Erythroblast (primary cell): ENCODE measurements around the gene IFT81.

ENCODE experiments used
- GATA1 ChIP-seq: IDR thresholded peaks from 2 replicates; pipeline ENCODE4 v1.6.1; 2011; ENCODE audit warnings: low read depth, mild to moderate bottlenecking, control low read depth, low read length, moderate library complexity
- POLR2A ChIP-seq: IDR thresholded peaks from 2 replicates; pipeline ENCODE4 v1.6.1; 2011; ENCODE audit warnings: mild to moderate bottlenecking, low read length

DNA sequence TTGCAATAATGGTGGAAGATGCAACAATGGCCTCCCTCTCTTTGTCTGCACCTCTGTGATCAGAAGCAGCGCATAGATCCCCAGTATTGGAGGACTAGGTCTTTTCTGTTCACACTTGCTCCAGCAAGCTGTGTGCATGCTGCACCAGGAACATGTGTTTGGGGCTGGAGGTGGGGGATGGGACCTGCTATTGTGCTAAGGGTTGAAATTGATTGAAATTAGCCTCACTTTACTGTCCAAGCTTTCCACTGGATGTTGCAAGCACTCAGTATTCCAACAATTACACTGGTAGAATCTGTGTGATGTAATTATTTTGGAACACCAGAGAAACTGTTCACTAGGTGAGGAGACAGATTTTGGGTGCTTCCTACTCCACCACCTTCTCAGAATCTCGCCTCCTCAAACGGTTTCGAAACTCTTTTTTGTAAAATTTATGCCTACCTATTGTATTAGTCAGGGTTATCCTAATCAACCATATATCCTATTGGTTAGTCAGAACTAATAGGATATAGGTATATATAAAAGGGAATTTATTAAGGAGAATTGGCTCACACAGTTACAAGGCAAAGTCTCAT lies 35.6 kb downstream of the IFT81 start:
- TF ChIP-seq POLR2A (no peak), GATA1 (no peak)
